Activated T-cell treated with anti-CD3 and anti-CD28 coated beads for 4 hours (primary cell): Measurements from ENCODE around the gene AADACL4.
"Not testable (repeated sequence)": the region's sequence is repeated elsewhere in the genome, so short reads cannot be mapped to it uniquely, and the experiment has no call there.

Experiments
- DNase-seq: peaks from one replicate; pipeline ENCODE4 v3.0.0-alpha.2; 2020

AADACL4 gene

DNA sequence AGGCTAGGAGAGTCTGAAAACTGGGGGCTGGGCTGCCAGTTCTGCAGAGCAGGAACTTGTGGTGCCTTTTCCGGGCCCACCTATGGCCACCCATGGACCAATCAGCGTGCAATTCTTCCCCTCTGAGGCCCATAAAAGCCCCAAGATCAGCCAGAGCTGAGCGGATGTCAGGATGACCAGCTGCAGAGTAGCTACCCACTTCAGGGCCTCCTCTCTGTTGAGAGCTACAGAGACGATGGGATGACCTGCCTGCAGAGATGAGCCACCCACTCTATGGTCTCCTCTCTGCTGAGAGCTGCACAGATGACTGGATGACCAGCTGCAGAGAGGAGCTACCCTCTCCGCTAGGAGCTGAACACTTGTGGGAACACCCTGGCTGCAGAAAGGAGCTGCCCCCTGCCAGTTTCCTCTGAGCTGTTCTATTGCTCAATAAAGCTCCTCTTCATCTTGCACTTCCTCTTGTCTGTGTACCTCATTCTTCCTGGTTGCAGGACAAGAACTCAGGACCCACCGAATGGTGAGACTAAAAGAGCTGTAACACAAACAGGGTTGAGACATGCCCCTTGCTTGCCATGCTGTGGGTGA is 12.8 kb upstream of the AADACL4 start:
- DNase-seq: no peak

DNA sequence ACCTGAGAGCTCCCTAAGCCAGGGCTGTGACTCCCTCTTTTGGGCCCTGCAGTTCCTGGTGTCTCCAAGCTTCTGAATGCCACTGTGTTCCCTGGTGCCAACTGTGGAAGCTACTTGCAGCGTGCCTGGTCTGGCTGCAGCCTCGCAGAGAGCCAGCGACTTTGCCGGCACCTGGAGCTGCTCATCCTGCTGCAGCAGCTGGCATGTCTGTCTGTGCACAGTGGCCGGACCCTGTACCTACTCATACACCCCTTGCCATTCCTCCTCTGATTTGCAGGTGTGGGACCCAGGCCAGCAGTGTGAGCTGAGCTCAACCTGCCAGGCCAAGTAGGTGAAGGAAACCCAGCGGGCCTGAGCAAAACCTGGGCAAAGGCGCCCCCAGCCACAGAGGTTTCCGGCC is 12.3 kb upstream of the AADACL4 start:
- no peak for DNase-seq

DNA sequence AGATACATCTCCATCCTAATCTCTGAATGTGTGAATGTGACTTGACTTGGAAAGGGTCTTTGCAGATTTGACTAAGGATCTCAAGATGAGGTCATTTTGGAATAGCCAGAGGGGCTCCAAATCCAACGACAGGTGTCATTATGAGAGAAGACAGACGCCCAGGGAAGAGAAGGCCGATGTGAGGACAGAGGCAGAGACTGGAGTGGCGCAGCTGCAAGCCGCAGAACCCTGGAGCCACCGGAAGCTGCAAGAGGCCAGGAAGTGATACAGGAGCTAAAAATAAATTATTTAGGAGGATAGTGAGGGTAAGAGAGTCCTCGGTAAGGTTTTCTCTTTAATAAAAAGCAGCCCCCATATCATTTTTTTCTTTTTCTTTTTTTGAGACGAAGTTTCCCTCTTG is 9.7 kb upstream of the AADACL4 start:
- DNase-seq: no peak

DNA sequence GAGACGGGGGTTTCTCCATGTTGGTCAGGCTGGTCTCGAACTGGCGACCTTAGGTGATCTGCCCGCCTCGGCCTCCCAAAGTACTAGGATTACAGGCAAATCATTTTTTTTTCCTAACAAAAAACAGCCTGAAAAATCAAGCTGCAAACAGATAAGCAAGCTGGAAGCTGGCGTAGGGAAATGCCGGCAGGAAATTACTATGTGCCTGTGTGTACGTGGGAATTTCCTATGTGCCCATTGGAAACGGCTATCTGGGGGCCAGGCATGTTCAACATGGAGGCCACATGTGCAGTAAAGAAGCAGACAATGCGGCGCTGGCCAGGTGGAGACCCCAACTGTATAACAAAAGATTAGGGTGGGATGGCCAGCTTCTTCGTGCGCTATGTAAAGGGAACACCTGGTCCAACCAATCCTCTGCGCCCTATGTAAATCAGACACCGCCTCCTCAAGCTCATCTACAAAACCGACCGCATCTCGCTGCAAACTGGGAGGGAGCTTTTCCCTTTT is 9.1 kb upstream of the AADACL4 start:
- no peak for DNase-seq

DNA sequence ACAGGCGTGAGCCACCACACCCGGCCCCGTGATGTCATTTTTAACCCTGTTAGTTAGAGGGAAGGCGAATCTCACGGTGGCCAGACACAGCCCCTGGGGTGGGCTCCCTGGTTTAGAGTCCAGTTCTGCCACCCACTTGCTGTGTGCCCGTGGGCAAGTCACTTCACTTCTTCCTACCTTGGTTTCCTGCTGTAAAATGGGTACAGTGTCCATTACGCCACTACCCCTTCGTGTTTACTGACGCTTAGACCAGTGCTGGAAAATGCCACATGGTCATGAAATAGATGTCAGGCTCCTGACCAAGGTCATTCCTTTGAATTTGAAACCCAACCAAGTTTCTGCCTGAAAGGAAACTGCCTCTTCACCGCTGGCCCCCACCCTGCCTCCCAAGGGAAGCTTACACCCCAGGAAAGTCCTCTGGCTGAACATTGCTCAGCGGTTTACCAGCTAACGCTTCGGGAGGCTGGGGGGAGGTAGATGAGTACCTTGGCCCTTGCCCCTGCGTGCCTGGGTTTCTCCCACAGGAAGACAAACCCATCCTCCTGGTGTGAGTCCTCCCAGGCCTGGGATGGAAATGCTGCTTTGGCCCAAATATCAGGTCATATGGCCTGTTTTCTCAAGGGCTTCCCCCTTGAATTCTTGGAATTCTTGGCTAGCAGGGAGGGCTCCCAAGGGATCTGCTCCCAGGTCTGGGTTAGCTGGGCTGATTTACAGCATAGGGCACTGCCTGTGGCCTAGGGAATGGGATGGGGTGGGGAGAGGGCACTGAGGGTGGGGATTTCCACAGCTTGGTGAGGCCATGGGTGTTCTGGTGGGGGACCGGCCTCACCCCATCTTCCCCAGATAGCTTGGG is 7.6 kb upstream of the AADACL4 start:
- DNase-seq: no peak

DNA sequence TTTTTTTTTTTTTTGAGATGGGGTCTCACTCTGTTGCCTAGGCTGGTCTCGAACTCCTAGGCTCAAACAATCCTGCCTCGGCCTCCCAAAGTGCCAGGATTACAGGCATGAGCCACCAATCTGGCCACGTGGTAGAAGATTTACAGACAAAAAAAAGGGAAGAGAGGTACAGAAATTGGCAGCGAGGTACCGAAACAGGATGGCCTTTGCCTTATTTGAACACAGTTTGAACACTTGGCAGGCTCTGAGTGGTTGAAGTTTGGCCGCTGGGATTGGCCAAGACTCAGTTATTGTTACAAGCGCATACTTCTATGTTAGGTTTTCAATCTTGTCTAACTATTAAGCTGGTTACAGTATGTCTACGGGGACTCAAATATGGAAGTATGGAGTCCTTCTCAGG is 6.2 kb upstream of the AADACL4 start:
- no peak for DNase-seq

DNA sequence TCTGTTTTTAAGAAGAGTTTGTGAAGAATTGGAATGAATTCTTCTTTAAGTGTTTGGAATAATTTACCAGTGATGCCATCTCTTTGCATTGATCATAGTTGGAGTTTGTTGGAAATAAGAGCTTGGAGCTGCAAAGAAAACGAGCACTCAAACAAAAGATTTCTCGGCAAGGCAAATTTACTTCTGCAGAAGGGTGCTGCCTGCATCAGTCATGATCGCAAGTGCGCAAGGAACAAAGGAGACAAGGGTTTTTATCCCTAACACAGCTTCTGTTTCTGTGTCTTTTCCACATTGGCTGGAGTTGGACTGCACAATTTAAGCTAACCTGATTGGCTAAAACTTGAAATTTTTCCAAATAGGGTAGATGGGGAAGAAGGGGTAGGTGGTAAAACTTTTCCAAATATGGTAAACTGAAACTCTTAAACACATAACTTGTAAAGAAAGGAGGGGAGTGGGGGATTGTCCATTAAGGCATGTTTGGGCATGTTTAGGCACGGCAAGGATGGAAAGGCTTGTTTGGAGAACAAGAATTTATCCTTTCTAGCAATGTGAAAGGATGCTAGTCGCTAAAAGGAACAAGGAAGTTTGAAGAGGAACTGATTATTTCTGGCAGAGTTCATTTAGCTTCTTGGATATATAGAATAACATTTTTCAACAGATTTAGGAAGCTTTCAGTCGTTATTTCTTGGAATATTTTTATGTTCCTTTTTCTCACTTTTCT is 3.5 kb upstream of the AADACL4 start:
- DNase-seq: no peak

DNA sequence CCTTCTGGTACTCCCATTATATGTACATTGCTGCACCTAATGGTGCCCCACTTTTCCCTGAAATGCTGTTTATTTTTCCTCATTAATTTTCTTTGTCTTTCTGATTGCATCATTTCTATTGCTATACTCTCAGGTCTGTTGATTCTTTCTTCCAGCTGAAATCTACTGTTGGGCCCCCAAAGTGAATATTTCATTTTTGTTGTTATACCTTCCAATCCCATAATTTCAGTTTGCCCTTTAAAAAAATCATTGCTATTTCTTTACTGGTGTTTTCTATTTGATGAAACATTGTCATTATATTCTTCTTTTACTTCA is 3.0 kb upstream of the AADACL4 start:
- no peak for DNase-seq

DNA sequence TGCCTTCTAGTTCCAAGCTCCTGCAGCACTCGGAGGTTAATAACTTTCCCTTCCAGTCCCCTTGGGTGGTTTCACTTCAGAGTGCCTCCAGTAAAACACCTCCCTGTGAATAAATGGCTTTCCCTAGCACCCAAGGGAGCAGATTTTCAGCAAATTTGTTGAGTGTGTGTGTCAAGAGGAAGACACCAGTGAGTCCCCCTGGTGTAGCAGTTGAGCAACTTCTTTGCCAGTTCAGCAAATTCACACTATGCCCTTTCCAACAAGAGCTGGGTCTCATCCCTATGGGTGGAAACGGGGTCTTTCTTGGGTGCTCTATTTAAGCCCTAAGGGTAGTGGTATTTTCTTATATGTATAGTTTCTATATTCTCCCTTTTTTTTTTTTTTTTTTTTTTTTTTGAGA is 806 bp upstream of the AADACL4 start:
- DNase-seq: no peak

DNA sequence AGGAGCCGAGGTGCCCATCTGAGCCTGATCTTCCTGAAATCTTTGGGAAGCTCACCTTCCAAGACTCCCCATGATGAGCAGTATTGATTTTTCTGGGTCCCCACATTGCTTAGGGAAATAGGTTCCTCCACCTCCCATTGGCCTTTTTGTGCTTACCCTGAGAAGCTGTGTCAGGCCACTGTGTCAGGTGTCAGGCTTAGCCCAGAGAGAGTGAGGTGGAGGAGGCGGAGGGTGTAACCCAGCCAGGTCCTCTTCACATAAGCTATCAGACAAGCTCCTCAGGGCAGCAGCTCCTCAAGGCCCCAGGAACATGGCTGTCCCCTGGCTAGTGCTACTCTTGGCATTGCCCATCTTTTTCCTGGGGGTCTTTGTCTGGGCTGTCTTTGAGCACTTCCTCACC is 352 bp downstream of the AADACL4 start:
- no peak for DNase-seq

DNA sequence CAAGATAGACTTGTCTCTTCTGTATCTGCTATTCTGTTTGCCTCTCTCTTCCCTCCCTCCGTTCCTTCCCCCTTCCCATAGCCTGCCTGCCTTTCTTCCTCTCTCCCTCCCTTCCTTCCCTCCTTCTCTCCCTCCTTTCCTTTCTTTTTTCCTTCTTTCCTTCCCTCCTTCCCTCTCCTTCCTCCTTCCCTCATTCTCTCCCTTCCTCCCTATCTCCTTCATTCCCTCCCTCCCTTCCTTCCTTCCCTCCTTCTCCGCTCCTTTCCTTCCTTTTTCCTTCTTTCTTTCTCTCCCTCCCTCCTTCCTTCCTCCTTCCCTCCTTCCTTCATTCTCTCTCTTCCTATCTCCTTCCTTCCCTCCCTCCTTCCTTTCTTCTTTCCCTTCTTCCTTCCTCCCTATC is 944 bp downstream of the AADACL4 start:
- no peak for DNase-seq

DNA sequence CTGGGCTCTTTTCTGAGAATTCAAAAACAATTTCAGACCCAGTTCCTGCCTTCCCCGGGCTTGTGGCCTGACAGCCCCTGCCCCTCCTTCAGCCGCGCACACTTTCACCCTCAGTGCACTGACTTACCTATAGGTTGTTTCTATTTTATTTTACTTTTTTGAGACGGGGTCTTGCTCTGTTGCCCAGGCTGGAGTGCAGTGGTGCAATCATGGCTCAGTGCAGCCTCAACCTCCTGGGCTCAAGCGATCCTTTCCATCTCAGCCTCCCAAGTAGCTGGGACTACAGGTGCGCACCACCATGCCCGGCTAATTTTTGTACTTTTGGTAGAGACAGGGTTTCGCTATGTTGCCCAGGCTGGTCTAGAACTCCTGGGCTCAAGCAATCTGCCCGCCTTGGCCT is 1.5 kb downstream of the AADACL4 start:
- not testable (repeated sequence) for DNase-seq

DNA sequence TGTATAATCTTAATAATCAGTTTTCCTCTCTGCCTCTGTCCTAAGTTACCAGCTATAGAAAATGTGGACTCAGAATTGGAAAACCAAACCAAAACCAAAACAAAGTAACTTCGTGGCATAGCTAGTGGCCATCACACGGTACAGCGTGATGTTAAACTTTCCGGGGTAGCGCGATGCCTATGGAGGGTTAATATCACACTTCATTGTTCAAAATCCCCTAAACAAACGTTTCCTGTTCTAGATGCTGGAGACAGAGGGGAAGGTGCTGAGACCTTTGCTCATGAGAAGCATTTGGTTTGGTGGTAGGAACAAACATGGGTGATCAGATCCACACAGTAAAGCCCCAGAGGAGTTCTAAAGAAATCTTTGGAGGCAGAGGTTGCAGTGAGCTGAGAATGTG is 4.9 kb downstream of the AADACL4 start:
- no peak for DNase-seq

DNA sequence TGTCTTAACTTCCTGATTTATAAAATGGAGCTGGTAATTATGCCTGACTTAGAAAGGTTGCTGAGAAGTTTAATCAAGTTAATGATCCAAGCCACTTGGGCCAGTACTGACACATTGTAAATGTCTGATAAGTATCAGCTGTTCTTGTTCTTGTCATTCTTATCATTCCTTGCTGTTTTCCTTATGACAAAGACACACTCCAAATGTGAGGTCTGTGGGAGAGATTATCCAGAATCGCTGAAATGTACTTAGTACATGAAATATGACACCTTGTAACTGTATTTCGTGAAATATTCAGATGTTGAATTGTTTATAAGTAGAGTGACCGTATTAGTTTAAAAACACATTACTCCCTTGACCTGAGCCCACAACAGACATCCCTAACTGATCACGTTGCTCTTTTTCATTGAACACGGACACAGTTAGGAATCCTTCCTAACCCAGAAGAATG is 6.1 kb downstream of the AADACL4 start:
- no peak for DNase-seq

DNA sequence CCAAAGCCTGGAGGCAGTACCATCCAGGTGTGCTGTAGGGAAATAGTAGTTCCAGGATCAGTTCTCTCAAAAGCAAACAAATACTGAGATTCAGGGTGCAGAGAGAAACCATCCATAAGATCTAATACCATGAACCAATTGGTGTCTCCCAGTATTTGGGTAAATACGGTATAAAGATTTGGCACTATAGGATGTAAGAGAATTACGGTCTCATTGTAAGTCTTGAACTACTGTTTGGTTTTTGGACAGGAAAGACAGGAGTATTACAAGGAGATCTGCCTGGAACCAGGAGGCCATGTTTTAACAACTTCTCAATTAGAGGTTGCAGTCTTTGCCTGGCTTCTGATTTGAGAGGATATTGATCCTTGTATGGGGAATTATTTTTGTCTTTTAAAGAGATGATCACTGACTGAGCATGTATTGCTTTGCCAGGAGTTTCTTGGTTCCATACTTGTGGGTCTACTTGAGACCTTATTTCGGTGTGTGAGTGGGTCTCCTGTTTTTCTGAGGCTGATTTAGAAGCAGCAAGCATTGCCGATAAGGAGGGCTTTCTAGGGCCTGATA is 10.2 kb downstream of the AADACL4 start:
- DNase-seq: no peak

DNA sequence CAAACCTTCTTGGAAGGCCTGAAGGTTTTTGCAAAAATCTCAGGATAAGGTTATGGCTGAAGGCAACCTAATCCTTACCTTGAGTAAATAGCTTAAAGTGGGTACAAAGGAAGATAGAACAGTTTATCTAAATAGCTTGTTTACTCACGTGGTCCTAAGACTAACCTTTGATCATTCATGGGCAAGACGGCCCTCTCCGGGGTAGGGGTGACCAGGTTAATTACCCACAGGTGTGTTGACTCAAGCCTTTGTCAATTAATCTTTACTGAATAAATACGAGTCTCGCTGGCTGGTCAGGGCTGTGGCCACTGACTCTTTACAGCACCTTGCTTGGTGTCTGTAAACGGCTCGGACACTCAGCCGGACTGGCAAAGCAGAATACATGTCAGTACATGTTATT is 10.8 kb downstream of the AADACL4 start:
- no peak for DNase-seq

DNA sequence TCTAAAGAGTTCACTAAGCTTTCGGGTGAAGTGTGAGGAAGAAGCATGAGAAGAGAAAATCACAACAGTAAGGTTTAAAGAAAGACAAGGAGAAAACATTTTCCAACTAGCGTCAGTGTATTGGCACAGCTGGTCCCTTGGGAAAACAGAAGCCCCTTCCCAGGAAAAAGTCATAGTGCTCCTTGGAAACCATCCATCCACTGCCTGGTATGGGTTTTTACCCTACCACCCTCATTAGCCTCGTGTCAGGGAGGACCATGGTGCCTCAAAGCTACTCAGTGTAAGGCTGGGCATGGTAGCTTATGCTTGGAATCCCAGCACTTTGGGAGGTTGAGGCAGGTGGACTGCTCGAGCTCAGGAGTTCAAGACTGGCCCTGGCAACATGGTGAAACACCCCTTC is 12.7 kb downstream of the AADACL4 start:
- no peak for DNase-seq

DNA sequence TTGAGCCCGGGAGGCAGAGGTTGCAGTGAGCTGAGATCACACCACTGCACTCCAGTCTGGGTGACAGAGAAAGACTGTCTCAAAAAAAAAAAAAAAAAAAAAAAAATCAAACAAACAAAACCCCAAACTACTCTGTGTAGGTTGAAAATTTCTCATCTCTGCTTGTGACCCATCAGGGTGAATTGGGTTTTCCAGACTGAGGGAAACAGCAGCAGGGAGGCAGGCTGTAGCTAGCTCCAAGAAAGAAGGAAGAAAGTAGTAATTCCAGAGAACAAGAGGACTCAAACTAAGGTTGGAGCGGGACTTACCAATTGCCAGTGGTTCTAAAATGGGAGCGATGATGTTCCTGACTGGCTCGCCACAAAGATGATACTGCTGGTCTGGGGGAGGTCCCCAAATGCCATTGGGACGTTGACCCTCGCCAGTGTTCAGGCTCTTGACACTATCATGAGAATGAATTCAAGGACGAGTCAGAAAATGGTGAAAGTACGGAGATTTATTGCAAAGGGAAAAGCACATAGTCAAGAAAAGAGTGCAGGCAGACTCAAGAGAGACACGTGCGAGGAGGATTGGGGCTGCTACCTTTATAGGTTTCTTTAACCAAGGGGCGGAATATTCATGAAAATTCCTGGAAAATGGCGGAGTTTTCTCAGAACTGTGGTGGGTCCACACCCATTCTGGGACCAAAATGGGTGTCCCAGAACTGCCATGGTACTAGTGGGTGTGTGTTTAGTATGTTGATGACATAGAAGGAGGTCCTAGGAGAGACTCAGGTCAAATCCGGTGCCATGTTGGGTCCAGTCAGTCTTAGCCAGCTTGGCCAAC is 13.4 kb downstream of the AADACL4 start:
- DNase-seq: no peak

DNA sequence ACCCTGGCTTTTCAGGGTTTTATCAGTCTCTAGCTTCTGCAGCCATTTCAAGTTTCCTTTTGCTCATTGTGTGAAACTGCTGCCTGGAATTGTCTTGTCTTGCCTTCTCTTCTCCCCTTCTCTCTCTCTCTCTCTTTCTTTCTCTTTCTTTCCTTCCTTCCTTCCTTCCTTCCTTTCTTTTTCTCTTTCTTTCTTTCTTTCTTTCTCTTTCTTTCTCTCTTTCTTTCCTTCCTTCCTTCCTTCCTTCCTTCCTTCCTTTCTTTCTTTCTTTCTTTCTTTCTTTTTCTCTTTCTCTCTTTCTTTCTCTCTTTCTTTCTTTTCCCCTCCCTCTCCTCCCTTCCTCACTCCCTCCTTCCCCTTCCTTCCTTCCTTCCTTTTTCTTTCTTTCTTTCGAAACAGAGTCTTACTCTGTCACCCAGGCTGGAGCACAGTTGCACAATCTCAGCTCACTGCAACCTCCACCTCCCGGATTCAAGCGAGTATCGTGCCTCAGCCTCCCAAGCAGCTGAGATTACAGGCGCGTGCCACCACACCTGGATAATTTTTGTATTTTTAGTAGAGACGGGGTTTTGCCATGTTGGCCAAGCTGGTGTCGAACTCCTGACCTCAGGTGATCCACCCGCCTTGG is 14.1 kb downstream of the AADACL4 start:
- not testable (repeated sequence) for DNase-seq

DNA sequence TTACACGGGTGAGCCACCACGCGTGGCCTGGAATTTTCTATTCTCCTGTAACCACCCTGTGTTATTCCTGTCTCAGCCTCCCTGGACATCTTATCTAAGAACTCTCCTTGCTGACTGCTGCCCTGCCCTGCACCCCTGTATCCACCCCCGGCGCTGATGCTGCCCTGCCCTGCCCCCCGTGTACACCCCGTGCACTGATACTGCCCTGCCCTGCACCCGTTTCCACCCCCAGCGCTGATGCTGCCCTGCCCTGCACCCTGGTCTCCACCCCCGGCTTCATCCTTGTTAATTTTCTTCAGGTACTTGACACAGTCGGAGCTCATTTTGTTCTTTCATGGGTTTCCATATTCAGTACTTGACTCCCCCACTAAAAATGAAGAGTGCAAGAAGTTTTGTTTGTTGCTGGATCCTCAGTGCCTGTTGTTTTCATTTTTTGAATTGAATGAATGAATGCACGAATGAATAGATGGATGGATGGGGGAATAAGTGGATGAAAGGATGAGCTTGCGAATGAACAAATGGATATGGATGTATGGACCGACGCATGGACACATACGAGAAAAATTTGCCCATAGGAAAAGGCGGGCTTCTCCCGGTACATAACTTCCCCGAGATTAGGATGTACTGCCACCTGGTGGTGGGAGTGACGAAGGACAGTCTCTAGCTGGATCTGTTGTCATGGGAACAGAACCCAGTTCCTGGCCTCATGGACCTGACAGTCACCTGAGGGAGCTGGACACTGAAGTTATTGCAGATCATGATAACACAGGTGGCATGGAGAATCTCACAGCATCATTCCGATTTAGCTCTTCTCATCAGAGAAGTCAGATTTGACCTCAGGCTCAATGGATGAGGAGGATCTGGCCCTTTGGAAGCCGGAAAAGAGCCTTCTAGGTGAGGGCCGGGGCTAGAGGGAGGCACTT is 14.9 kb downstream of the AADACL4 start:
- DNase-seq: peak; percentile 69

DNA sequence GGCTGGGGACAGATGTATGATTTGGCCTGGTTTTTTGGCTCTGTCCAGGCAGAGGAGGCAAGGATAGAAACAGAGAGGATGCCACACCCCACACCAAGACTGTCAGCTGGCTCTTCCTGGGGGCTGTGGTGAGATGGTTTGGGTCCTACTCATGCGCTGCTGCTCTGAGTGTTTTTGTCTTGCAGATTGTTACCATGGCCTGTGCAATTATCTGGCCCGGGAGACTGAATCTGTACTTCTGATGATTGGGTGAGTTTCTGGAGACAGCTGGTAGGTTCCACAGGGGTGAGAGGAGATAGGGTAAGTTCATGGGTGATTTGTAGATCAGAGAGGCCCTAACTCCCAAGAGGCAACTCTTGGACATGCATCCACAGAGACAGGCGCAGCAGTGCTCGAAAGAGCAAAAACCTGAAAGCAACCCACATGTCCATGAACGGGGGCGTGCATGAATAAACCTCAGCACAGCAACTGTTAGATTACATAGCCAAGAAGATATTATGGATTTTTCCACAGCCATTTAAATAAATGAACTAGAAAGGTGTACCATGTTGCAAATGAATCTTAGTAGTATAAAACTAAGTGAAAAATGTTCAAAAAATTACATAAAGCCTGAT is 17.8 kb downstream of the AADACL4 start:
- no peak for DNase-seq
